Naive thymus-derived CD8-positive, alpha-beta T cell (primary cell): ENCODE measurements around the gene RPTOR. TPM values are rescaled to one million over a fixed set of nuclear protein-coding genes. Genes with fewer than 3 reads are reported as not detected.
A peak's percentile ranks its signal among the peaks of the same experiment; 100 is the strongest.
"Not testable (repeated sequence)": the region's sequence is repeated elsewhere in the genome, so short reads cannot be mapped to it uniquely, and the experiment has no call there.

Experiments used
- ATAC-seq, 2 donors: fragments of 150-1000 bp; cut with Tn5 transposase in 1 of 2; sonication (Bioruptor Pico), chemical (Tn5 transposase) in 1 of 2; 1 replicate in 1 of 2; 2 replicates in 1 of 2; pipeline ENCODE4 v1.10.0; 2021; ENCODE audit warnings: mild to moderate bottlenecking in 2 of 2, moderate library complexity in 2 of 2
- POLR2A ChIA-PET: fragments of 350-600 bp; sonication (Branson Sonifier 250); formaldehyde crosslinking; loops from one replicate; lab custom pipeline; 2021; ENCODE audit warnings: antibody characterized with exemption; lab: Charles Lee
- DNase-seq, 10 donors: peaks; one replicate each; pipeline versions ENCODE4 v3.0.0 to v3.0.0-alpha.2; 2020 to 2022
- H3K27ac Mint-ChIP-seq, 10 donors: one replicate each; pipeline ENCODE4 v1.8.0; 2020 to 2022; ENCODE audit warnings: mild to moderate bottlenecking in 10 of 10, mixed read lengths in 10 of 10, moderate library complexity in 4 of 10, inconsistent platforms in 1 of 10
- H3K27me3 Mint-ChIP-seq, 5 donors: one replicate each; pipeline ENCODE4 v1.8.0; 2021 to 2022; ENCODE audit warnings: mixed read lengths in 5 of 5
- H3K36me3 Mint-ChIP-seq, 3 donors: one replicate each; pipeline ENCODE4 v1.8.0; 2020 to 2022; ENCODE audit warnings: mixed read lengths in 3 of 3, mild to moderate bottlenecking in 2 of 3, inconsistent platforms in 1 of 3
- H3K4me1 Mint-ChIP-seq, 4 donors: one replicate each; pipeline ENCODE4 v1.8.0; 2021 to 2022; ENCODE audit warnings: mixed read lengths in 4 of 4
- H3K4me3 Mint-ChIP-seq, 10 donors: one replicate each; pipeline ENCODE4 v1.8.0; 2020 to 2022; ENCODE audit warnings: mild to moderate bottlenecking in 10 of 10, mixed read lengths in 10 of 10, moderate library complexity in 6 of 10, inconsistent platforms in 1 of 10
- H3K9me3 Mint-ChIP-seq, 9 donors: one replicate each; pipeline ENCODE4 v1.8.0; 2020 to 2022; ENCODE audit warnings: mixed read lengths in 9 of 9, mild to moderate bottlenecking in 3 of 9, inconsistent platforms in 1 of 9, moderate library complexity in 1 of 9
- polyA plus RNA-seq, 3 donors: library from polyadenylated mRNA; unstranded; fragments of 300-500 nt; fragmentation: Illumina TruSeq; gene quantifications; one replicate each; pipeline ENCODE4 v1.2.3, GENCODE V29; 2021
- total RNA-seq, 8 experiments: library from RNA in 2 of 8; stranded (reverse) in 2 of 8; gene quantifications; one replicate each; pipeline ENCODE4 v1.2.3 and lab custom pipeline; 2021 to 2026

RPTOR gene
- total and polyA plus RNA-seq, 5 experiments from 2014 or later = 5.3 to 53.9 (median 10.2) TPM

GRCh38 chr17:80699205-80699604, 154.6 kb downstream of the RPTOR start:
- H3K27ac Mint-ChIP-seq = peak overlapping the region in 3 of 10 donors; percentile 16 to 38 (median 25)
- POLR2A ChIA-PET = interaction anchor here (1.0 to 1.5 kb wide), 3 partner anchors 11 to 36 kb away, joined by 3 read pairs; no protein-coding TSS in a partner anchor
- not testable (repeated sequence) for H3K27me3 Mint-ChIP-seq, DNase-seq, H3K36me3 Mint-ChIP-seq, ATAC-seq
- peaks cover 0 to 39% (median 7%) of the 10 kb centered on the region in 9 donors for H3K9me3 Mint-ChIP-seq
- peak overlapping the region in 1 of 10 donors; percentile 19 for H3K4me3 Mint-ChIP-seq
- peaks cover 44 to 91% (median 81%) of the 10 kb centered on the region in 4 donors for H3K4me1 Mint-ChIP-seq

DNA sequence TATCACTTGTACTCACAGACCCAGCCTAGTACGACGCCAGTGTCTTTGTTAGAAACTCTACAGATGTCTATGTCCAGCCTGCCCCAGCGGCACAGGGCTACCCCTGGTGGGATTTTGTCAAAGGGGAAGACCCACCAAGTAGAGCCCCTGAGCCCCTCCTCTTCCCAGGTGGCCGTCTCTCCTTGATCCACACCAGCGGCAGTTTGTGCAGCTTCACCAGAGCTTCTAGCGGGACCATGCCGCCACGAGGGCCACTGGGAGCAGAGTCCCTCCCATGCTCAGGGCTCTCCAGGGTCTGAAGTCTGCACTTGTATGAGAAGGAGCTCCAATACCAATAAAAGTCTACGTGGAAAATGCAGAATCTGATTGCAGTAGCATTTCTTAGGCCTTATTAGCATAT, 157.1 kb downstream of the RPTOR start:
- Mint-ChIP-seq H3K36me3 (peaks cover 0 to 9% (median 9%) of the 10 kb centered on the region in 3 donors), H3K4me3 (no peak overlapping the region), H3K27ac (peak overlapping the region in 5 of 10 donors; percentile 7 to 78 (median 37)), H3K4me1 (peaks cover 52 to 92% (median 82%) of the 10 kb centered on the region in 4 donors), H3K27me3 (no peaks in the 10 kb centered on the region), H3K9me3 (peaks cover 0 to 43% (median 7%) of the 10 kb centered on the region in 9 donors)
- POLR2A ChIA-PET = interaction anchor here (0.5 to 0.8 kb wide), 3 partner anchors 27 to 247 kb away, joined by 3 to 7 read pairs (median 5); no protein-coding TSS in a partner anchor
- DNase-seq (no peak), ATAC-seq (no peak)

DNA sequence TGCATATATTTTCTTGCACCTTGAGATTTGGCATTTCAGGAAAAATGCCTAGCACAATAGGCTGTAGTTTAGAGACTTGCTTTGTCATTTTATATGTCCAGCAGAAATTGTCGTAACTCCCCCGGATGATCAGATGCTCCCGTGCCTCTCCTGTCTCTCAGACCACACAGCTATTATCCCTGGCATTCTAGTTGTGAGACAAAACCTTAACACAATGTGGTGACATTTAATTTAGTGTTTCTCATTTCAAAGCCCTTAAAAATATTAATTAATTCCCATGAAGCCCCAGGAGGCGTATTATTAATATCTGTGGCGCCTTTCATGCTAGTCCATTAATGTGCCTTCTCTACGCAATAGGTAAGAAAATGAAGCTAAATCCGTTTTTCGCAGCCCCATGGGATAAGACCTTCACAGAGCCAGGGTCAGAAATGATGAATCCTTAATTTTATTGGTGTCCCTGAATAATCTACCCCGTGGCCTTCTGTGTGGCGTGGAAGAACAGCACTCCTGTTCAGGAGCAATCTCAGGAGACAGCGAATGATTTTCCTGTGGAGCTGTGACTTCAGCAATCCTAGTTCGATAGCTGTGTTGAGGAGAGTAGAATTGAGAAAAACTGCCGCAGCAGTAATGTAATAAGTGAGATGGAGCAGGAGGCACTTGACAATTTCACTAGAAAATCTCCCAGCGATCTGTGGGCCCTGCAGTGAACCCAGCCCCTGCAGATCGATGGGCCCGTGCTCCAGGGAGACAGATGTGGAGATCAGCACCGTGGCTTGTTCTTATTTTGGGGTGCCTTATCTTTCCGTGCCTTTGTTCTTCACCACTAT, 157.9 kb downstream of the RPTOR start:
- no peaks in the 10 kb centered on the region for H3K27me3 Mint-ChIP-seq
- H3K27ac Mint-ChIP-seq = peak overlapping the region; percentile 78 to 98 (median 93)
- POLR2A ChIA-PET = interaction anchor here (0.5 to 2.2 kb wide), 8 partner anchors 10 to 158 kb away, joined by 3 to 8 read pairs (median 4); partner anchors contain the start of gene RPTOR

GRCh38 chr17:80703142-80703478, 158.5 kb downstream of the RPTOR start:
- Mint-ChIP-seq H3K4me3 (peak overlapping the region in 9 of 10 donors; percentile 62 to 83 (median 79)), H3K27me3 (no peaks in the 10 kb centered on the region)
- peak; percentile 88 to 90 for ATAC-seq

More for the DNA sequence above, 157.9 kb downstream of the RPTOR start:
- Mint-ChIP-seq H3K4me1 (peaks cover 52 to 90% (median 81%) of the 10 kb centered on the region in 4 donors), H3K4me3 (peak overlapping the region in 8 of 10 donors; percentile 66 to 83 (median 79)), H3K36me3 (peaks cover 0 to 9% (median 9%) of the 10 kb centered on the region in 3 donors), H3K9me3 (peaks cover 0 to 43% (median 7%) of the 10 kb centered on the region in 9 donors)
- ATAC-seq = no peak
- no peak for DNase-seq

DNA sequence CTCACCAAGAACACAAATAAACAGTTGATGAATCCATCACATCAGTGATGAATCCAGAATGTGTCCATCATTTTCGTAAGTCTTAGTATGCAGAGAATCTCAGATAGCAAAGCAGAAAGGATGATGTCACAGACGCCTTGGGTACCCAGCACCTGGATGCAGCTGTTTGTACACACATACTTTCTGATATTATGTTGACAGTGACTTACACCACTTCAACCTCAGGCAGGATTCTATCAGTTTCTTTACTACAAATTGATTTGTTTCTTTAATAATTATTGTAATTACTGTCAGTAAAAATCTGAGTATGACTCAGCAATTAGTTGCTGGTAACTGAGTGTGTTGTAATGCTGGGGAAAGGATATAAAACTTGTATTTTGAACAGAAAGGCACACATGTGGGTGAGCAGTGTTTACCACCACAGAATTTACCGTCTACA, 159.8 kb downstream of the RPTOR start:
- Mint-ChIP-seq H3K9me3 (peaks cover 0 to 42% (median 7%) of the 10 kb centered on the region in 9 donors), H3K36me3 (peaks cover 9 to 22% (median 11%) of the 10 kb centered on the region in 3 donors), H3K4me3 (peak overlapping the region in 8 of 10 donors; percentile 25 to 81 (median 67)), H3K27ac (peak overlapping the region; percentile 78 to 98 (median 90)), H3K27me3 (no peaks in the 10 kb centered on the region), H3K4me1 (peaks cover 46 to 82% (median 78%) of the 10 kb centered on the region in 4 donors)
- peak in 1 of 10 donors; percentile 12 for DNase-seq
- POLR2A ChIA-PET = interaction anchor here (0.9 to 2.2 kb wide), 4 partner anchors 8 to 43 kb away, joined by 3 to 8 read pairs (median 6); no protein-coding TSS in a partner anchor
- peak in 1 of 2 donors; percentile 37 for ATAC-seq

More at GRCh38 chr17:80703142-80703478, 158.5 kb downstream of the RPTOR start:
- Mint-ChIP-seq H3K4me1 (peaks cover 47 to 87% (median 79%) of the 10 kb centered on the region in 4 donors), H3K36me3 (peaks cover 0 to 14% (median 9%) of the 10 kb centered on the region in 3 donors), H3K9me3 (peaks cover 0 to 43% (median 7%) of the 10 kb centered on the region in 9 donors), H3K27ac (peak overlapping the region; percentile 78 to 98 (median 93))
- DNase-seq = peak in 7 of 10 donors; percentile 10 to 62 (median 34)
- POLR2A ChIA-PET = interaction anchor here (0.7 to 2.2 kb wide), 8 partner anchors 9 to 158 kb away, joined by 3 to 8 read pairs (median 4); partner anchors contain the start of gene RPTOR

DNA sequence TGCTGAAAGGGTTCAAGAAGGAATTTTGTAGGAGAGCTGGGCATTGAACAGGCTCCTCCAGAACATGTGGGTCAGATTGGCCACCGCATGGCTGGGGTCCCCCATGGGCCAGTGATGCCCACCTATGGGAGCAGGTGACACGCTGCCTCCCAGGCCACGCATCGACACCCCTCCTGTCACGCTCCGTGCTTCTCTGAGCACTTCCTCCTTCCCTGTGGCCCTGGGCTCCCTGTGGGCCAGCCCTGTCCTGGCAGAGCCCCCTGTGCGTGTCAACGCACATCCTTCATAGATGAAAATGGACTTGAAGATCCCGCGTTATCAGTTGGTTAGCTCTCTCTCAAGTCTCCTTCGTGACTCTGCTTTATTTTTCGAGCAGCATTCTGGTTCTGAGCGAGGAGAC, 160.3 kb downstream of the RPTOR start:
- DNase-seq (no peak), ATAC-seq (no peak)
- POLR2A ChIA-PET = interaction anchor here (2.2 kb wide), 2 partner anchors 8 to 26 kb away, joined by 7 to 8 read pairs; no protein-coding TSS in a partner anchor
- H3K4me3 Mint-ChIP-seq = peak overlapping the region in 2 of 10 donors; percentile 36 to 38
- peaks cover 9 to 26% (median 16%) of the 10 kb centered on the region in 3 donors for H3K36me3 Mint-ChIP-seq
- H3K9me3 Mint-ChIP-seq = peaks cover 0 to 37% (median 7%) of the 10 kb centered on the region in 9 donors
- peaks cover 47 to 81% (median 79%) of the 10 kb centered on the region in 4 donors for H3K4me1 Mint-ChIP-seq
- peak overlapping the region in 6 of 10 donors; percentile 61 to 98 (median 90) for H3K27ac Mint-ChIP-seq
- H3K27me3 Mint-ChIP-seq = no peaks in the 10 kb centered on the region

- H3K9me3 Mint-ChIP-seq = peaks cover 0 to 27% (median 4%) of the 10 kb centered on the region in 9 donors
- POLR2A ChIA-PET = interaction anchor here (0.7 kb wide), 1 partner anchor 129 kb away, joined by 3 read pairs; no protein-coding TSS in a partner anchor
- peaks cover 40 to 77% (median 75%) of the 10 kb centered on the region in 4 donors for H3K4me1 Mint-ChIP-seq
- no peaks in the 10 kb centered on the region for H3K27me3 Mint-ChIP-seq
- peaks cover 9 to 24% (median 23%) of the 10 kb centered on the region in 3 donors for H3K36me3 Mint-ChIP-seq
- peak overlapping the region in 5 of 10 donors; percentile 16 to 45 (median 25) for H3K4me3 Mint-ChIP-seq
- H3K27ac Mint-ChIP-seq = peak overlapping the region in 9 of 10 donors; percentile 47 to 96 (median 74)
- DNase-seq = no peak
- no peak for ATAC-seq
These were observed 161.3 kb downstream of the RPTOR start for GRCh38 chr17:80705988-80706387.

GRCh38 chr17:80706463-80706867, 161.8 kb downstream of the RPTOR start:
- H3K27ac Mint-ChIP-seq = peak overlapping the region in 6 of 10 donors; percentile 8 to 88 (median 76)
- ATAC-seq = no peak
- H3K9me3 Mint-ChIP-seq = peaks cover 0 to 24% (median 4%) of the 10 kb centered on the region in 9 donors
- DNase-seq = no peak
- peaks cover 40 to 80% (median 76%) of the 10 kb centered on the region in 4 donors for H3K4me1 Mint-ChIP-seq
- H3K4me3 Mint-ChIP-seq = peak overlapping the region in 2 of 10 donors; percentile 25 to 45
- POLR2A ChIA-PET = interaction anchor here (0.5 to 0.7 kb wide), 2 partner anchors 9 to 129 kb away, joined by 3 to 4 read pairs; no protein-coding TSS in a partner anchor
- H3K36me3 Mint-ChIP-seq = peaks cover 9 to 24% (median 23%) of the 10 kb centered on the region in 3 donors
- H3K27me3 Mint-ChIP-seq = no peaks in the 10 kb centered on the region

DNA sequence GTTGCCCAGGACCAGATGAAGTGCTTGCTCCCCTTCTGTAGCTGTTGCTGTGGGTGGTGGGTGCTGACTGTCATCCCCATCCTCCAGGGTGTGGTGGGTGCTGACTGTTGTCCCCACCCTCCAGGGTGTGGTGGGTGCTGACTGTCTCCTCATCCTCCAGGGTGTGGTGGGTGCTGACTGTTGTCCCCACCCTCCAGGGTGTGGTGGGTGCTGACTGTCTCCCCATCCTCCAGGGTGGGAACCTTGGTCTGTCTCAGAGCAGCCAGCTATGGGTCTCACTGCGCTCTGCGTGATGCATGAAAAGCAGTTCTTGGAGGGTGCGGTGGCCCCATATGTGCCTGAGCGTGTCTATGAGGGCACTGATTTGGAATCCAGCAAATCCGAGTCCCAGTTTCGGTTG, 163.8 kb downstream of the RPTOR start:
- POLR2A ChIA-PET = no interaction called here
- Mint-ChIP-seq H3K36me3 (peaks cover 0 to 27% (median 17%) of the 10 kb centered on the region in 3 donors), H3K4me3 (peak overlapping the region in 1 of 10 donors; percentile 19), H3K9me3 (peaks cover 0 to 11% (median 0%) of the 10 kb centered on the region in 9 donors), H3K4me1 (peaks cover 35 to 74% (median 64%) of the 10 kb centered on the region in 4 donors), H3K27me3 (no peaks in the 10 kb centered on the region), H3K27ac (peak overlapping the region in 1 of 10 donors; percentile 60)
- DNase-seq = no peak
- ATAC-seq = no peak

- H3K4me3 Mint-ChIP-seq = peak overlapping the region in 4 of 10 donors; percentile 19 to 56 (median 28)
- DNase-seq (no peak), ATAC-seq (no peak)
- no peaks in the 10 kb centered on the region for H3K27me3 Mint-ChIP-seq
- peak overlapping the region in 5 of 10 donors; percentile 11 to 77 (median 48) for H3K27ac Mint-ChIP-seq
- H3K4me1 Mint-ChIP-seq = peaks cover 31 to 67% (median 56%) of the 10 kb centered on the region in 4 donors
- POLR2A ChIA-PET = no interaction called here
- peaks cover 0 to 27% (median 17%) of the 10 kb centered on the region in 3 donors for H3K36me3 Mint-ChIP-seq
- peaks cover 0 to 4% (median 0%) of the 10 kb centered on the region in 9 donors for H3K9me3 Mint-ChIP-seq
These were observed 164.6 kb downstream of the RPTOR start for GRCh38 chr17:80709090-80709695.

GRCh38 chr17:80710714-80711302, 166.2 kb downstream of the RPTOR start:
- peaks cover 0 to 2% (median 0%) of the 10 kb centered on the region in 9 donors for H3K9me3 Mint-ChIP-seq
- H3K36me3 Mint-ChIP-seq = peaks cover 0 to 27% (median 20%) of the 10 kb centered on the region in 3 donors
- H3K27me3 Mint-ChIP-seq = no peaks in the 10 kb centered on the region
- ATAC-seq = no peak
- peaks cover 22 to 51% (median 41%) of the 10 kb centered on the region in 4 donors for H3K4me1 Mint-ChIP-seq
- H3K4me3 Mint-ChIP-seq = no peak overlapping the region
- POLR2A ChIA-PET = interaction anchor here (1.0 kb wide), 1 partner anchor 12 kb away, joined by 3 read pairs; no protein-coding TSS in a partner anchor
- peak overlapping the region in 2 of 10 donors; percentile 58 to 87 for H3K27ac Mint-ChIP-seq
- DNase-seq = no peak
